ENCODE measurements around the gene TCF20.

DNA sequence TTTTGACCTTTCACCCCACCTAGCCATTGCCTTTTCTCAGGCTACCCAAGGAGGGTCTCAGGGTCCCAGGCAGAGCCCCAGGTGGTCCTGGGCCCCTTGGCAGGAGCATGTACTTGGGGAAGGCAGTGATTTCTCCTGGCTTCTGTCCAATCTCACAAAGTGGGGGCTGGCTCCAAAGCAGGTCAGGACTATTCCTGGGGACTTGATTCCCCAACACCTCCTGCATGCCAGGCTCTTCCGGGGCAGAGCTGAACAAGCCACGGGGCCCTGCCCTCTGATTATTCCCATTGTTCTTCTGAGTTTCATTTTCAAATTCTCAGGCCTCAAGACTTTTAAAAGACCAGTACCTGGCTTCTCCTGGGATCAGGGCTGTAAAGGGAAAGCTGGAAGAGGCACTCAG, 1.5 kb upstream of the TCF20 start:
- TF ChIP-seq, protein P1, sequence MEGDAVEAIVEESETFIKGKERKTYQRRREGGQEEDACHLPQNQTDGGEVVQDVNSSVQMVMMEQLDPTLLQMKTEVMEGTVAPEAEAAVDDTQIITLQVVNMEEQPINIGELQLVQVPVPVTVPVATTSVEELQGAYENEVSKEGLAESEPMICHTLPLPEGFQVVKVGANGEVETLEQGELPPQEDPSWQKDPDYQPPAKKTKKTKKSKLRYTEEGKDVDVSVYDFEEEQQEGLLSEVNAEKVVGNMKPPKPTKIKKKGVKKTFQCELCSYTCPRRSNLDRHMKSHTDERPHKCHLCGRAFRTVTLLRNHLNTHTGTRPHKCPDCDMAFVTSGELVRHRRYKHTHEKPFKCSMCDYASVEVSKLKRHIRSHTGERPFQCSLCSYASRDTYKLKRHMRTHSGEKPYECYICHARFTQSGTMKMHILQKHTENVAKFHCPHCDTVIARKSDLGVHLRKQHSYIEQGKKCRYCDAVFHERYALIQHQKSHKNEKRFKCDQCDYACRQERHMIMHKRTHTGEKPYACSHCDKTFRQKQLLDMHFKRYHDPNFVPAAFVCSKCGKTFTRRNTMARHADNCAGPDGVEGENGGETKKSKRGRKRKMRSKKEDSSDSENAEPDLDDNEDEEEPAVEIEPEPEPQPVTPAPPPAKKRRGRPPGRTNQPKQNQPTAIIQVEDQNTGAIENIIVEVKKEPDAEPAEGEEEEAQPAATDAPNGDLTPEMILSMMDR (IDR thresholded peaks at IDR 0.05) = no peak
- TF ChIP-seq EP300 (IDR thresholded peaks at IDR 0.05) (no peak), POLR2A (IDR thresholded peaks at IDR 0.05) (no peak)

Data from gastroesophageal sphincter (tissue), 3 donors.